Natural killer cell (primary cell): Measurements from ENCODE around the gene SELENOI. TPM values are rescaled to one million over a fixed set of nuclear protein-coding genes. Genes with fewer than 3 reads are reported as not detected.
"Not testable (repeated sequence)": the region's sequence is repeated elsewhere in the genome, so short reads cannot be mapped to it uniquely, and the experiment has no call there.

ENCODE experiments used
- ATAC-seq, 3 donors: fragments of 150-1000 bp in 2 of 3; fragments of 200-7000 bp in 1 of 3; cut with Tn5 transposase; 1 replicate in 1 of 3; 2 replicates in 2 of 3; pipeline ENCODE4 v1.10.0; 2021; ENCODE audit warnings: mild to moderate bottlenecking in 2 of 3, moderate library complexity in 2 of 3
- DNase-seq, 2 donors: peaks; one replicate each; pipeline versions ENCODE4 v3.0.0 to v3.0.0-alpha.2; 2013 to 2021; ENCODE audit warnings: mixed read lengths in 1 of 2
- H3K27ac ChIP-seq: one replicate; pipeline ENCODE4 v1.5.1; 2013; ENCODE audit warnings: mild to moderate bottlenecking, low read length
- H3K27me3 ChIP-seq: one replicate; pipeline ENCODE4 v1.6.1; 2013; ENCODE audit warnings: low read length; ENCODE audit not compliant: control insufficient read depth, insufficient read depth
- H3K36me3 ChIP-seq: one replicate; pipeline ENCODE4 v1.6.1; 2013; ENCODE audit warnings: low read length; ENCODE audit not compliant: control insufficient read depth, insufficient read depth
- H3K4me1 ChIP-seq: one replicate; pipeline ENCODE4 v1.6.1; 2013; ENCODE audit warnings: low read length; ENCODE audit not compliant: control insufficient read depth, insufficient read depth
- H3K4me3 ChIP-seq: one replicate; pipeline ENCODE4 v1.5.1; 2013; ENCODE audit warnings: low read length
- H3K9me3 ChIP-seq: one replicate; pipeline ENCODE4 v1.6.1; 2013; ENCODE audit warnings: low read length; ENCODE audit not compliant: control insufficient read depth, insufficient read depth
- H3K27ac Mint-ChIP-seq, 2 donors: one replicate each; pipeline ENCODE4 v1.8.0; 2022; ENCODE audit warnings: mild to moderate bottlenecking in 2 of 2, mixed read lengths in 2 of 2, moderate library complexity in 1 of 2
- H3K27me3 Mint-ChIP-seq, 2 donors: one replicate each; pipeline ENCODE4 v1.8.0; 2022; ENCODE audit warnings: low read depth in 2 of 2, mixed read lengths in 2 of 2
- H3K36me3 Mint-ChIP-seq: one replicate; pipeline ENCODE4 v1.8.0; 2022; ENCODE audit warnings: mixed read lengths
- H3K4me1 Mint-ChIP-seq, 2 donors: one replicate each; pipeline ENCODE4 v1.8.0; 2022; ENCODE audit warnings: mixed read lengths in 2 of 2
- H3K4me3 Mint-ChIP-seq: one replicate; pipeline ENCODE4 v1.8.0; 2022; ENCODE audit warnings: mild to moderate bottlenecking, moderate library complexity, mixed read lengths
- H3K9me3 Mint-ChIP-seq, 2 donors: one replicate each; pipeline ENCODE4 v1.8.0; 2022; ENCODE audit warnings: mixed read lengths in 2 of 2
- WGBS: methylation state at CpG from one replicate; pipeline ENCODE4 v1.1.7; 2013; ENCODE audit warnings: missing lambda C conversion rate; ENCODE audit not compliant: insufficient coverage; 5-methylcytosine and 5-hydroxymethylcytosine counted together
- intact Hi-C: fragments of 100-400 bp; cut with micrococcal nuclease; formaldehyde crosslinking; loops from one replicate; pipeline ENCODE4 v1.14.2; 2022
- total RNA-seq, 4 donors: library from RNA; stranded (reverse); fragments of 120-200 nt in 1 of 4; gene quantifications; one replicate each; pipeline versions ENCODE4 v1.2.3 to v1.2.4, GENCODE V29; 2013 to 2022
- TF ChIP-seq, protein P1 (sequence below): fragments of 200-600 bp; IDR thresholded peaks from one replicate; pipeline ENCODE4 v1.8.0; 2022; ENCODE audit warnings: antibody characterized with exemption

The SELENOI gene
- total RNA-seq, 3 donors from 2014 or later (not counting 1 experiment from before 2014, with no cell fraction given): 28.1 to 47.6 (median 36.4) TPM

DNA sequence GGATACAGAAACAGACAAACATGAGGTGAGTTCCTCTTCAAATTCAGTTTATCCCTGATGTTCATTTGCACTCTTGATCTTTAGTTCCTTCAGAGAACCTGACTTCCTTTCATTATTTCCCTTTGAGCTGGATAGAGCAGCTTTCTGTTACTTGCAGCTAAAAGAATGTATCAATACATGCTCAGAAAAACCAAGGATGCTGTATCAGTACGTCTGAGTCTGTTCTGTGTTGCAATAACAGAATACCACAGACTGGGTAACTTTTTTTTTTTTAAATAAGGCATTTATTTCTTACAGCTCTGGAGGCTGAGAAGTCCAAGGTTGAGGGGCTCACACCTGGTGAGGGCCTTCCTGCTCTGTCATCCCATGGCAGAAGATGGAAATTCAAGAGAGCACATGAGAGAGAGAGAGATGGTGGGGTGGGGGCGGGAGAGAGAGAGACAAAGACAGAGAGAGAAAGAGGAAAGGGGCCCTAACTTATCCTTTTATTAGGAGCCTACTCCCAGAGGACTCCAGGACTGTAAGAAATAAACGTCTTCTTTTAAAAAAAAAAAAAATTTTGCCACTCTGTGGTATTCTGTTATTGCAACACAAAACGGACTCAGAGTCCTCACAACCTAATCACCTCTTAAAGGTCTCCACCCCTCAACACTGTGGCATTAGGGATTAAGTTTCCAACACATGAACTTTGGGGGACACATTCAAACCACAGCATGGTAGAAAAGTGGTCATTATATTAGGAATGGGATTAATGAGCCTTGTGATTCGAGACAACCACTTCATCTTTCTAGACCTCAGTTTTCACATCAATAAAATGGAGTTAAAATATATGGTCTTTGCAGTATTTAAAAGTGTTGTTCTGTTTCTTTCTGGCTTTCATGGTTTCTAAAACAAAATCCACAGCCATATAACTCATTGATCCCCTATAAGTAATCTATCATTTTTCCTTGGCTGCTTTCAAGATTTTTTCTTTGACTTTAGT lies 18.4 kb upstream of the SELENOI start:
- intact Hi-C loops: no loop called here
- no peaks in the 10 kb centered on the region for H3K36me3 Mint-ChIP-seq
- WGBS: 54% methylated on average over 3 of the region's 5 CpGs

DNA sequence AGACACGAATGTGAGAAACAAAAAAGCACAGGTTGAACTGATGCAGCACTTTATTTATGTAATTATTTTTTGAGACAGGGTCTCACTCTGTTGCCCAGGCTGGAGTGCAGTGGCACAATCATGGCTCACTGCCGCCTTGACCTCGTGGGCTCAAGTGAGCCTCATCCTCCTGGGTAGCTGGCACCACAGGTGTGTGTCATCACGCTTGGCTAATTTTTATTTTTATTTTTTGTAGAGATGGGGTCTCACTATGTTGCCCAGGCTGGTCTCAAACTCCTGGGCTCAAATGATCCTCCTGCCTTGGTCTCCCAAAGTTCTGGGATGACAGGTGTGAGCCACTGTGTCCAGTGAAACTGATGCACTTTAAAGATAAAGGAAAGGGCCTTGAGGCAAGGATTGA lies 16.9 kb upstream of the SELENOI start:
- H3K36me3 ChIP-seq, H3K36me3 Mint-ChIP-seq, H3K27me3 Mint-ChIP-seq, intact Hi-C loops, H3K27ac Mint-ChIP-seq, ATAC-seq, H3K9me3 ChIP-seq, H3K27ac ChIP-seq, H3K4me1 ChIP-seq, H3K4me1 Mint-ChIP-seq, H3K4me3 Mint-ChIP-seq, H3K9me3 Mint-ChIP-seq, H3K4me3 ChIP-seq, DNase-seq, H3K27me3 ChIP-seq: not testable (repeated sequence)
- 90% methylated on average over 4 of the region's 4 CpGs for WGBS

More for the DNA sequence above, 18.4 kb upstream of the SELENOI start:
- Histone ChIP-seq H3K4me3 (no peak overlapping the region), H3K27me3 (no peaks in the 10 kb centered on the region), H3K27ac (no peak overlapping the region), H3K36me3 (no peaks in the 10 kb centered on the region), H3K9me3 (no peaks in the 10 kb centered on the region), H3K4me1 (no peaks in the 10 kb centered on the region)
- TF ChIP-seq, protein P1, sequence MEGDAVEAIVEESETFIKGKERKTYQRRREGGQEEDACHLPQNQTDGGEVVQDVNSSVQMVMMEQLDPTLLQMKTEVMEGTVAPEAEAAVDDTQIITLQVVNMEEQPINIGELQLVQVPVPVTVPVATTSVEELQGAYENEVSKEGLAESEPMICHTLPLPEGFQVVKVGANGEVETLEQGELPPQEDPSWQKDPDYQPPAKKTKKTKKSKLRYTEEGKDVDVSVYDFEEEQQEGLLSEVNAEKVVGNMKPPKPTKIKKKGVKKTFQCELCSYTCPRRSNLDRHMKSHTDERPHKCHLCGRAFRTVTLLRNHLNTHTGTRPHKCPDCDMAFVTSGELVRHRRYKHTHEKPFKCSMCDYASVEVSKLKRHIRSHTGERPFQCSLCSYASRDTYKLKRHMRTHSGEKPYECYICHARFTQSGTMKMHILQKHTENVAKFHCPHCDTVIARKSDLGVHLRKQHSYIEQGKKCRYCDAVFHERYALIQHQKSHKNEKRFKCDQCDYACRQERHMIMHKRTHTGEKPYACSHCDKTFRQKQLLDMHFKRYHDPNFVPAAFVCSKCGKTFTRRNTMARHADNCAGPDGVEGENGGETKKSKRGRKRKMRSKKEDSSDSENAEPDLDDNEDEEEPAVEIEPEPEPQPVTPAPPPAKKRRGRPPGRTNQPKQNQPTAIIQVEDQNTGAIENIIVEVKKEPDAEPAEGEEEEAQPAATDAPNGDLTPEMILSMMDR: no peak
- no peak for DNase-seq
- no peak for ATAC-seq
- Mint-ChIP-seq H3K4me3 (no peak overlapping the region), H3K4me1 (peaks cover 8 to 9% of the 10 kb centered on the region in 2 donors), H3K9me3 (no peaks in the 10 kb centered on the region), H3K27ac (no peak overlapping the region), H3K27me3 (peaks cover 0 to 3% of the 10 kb centered on the region in 2 donors)

DNA sequence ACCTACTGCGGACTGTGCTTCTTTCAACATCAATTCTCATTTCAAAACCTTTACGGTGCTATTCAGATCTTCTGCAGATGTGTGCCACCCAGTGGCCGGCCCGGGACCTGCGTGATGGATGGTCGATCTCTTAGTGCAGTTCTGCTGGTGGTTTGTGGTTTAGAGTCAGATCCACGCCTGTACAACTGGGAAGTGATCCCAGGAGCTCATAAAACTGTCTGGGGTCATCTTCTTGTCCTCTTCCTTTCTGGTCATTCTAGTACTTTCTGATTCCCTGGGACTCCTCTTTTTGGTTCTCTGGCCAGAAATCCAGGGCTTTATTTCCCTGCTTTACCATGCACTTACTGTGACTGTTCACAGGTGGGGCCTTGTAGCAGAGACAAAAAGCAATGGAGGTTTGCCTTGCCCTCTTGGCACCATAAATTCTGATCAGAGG lies 15.8 kb upstream of the SELENOI start:
- Histone ChIP-seq H3K36me3 (no peaks in the 10 kb centered on the region), H3K9me3 (no peaks in the 10 kb centered on the region), H3K4me3 (no peak overlapping the region), H3K27ac (no peak overlapping the region), H3K27me3 (no peaks in the 10 kb centered on the region), H3K4me1 (no peaks in the 10 kb centered on the region)
- 0% methylated on average over 7 of the region's 7 CpGs for WGBS
- Mint-ChIP-seq H3K27me3 (peaks cover 0 to 3% of the 10 kb centered on the region in 2 donors), H3K9me3 (no peaks in the 10 kb centered on the region), H3K4me1 (peaks cover 8 to 9% of the 10 kb centered on the region in 2 donors), H3K27ac (no peak overlapping the region), H3K36me3 (no peaks in the 10 kb centered on the region), H3K4me3 (no peak overlapping the region)
- intact Hi-C loops: loop anchor here (1.0 to 5.0 kb wide), 6 partner anchors 85 to 379 kb away; partner anchors contain the start of genes GAREM2, HADHA and HADHB
- ATAC-seq: peak; percentile 94 to 100 (median 99)
- DNase-seq: peak; percentile 75 to 85
- TF ChIP-seq, protein P1: peak; percentile 94

DNA sequence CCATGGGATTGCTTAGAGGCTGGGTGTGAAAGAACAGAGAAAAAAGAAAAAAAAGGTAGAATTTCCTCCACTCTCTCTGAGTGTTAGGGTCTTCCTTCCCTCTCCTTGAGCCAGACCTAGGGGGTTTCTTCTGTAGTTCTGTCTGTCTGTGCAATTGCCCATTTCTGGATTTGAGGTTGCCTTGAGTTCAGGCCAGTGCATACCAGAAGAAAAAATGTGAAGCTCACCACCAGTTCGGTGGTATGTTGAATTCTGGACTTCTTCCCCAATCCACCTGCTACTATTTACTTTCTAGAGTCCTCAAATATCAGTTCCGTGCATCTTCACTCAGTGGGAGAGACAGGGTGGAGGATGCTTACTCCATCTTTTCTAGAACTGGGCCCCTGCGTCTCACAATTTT lies 15.3 kb upstream of the SELENOI start:
- no peak overlapping the region for H3K27ac Mint-ChIP-seq
- WGBS: 100% methylated on average over 1 of the region's 3 CpGs

DNA sequence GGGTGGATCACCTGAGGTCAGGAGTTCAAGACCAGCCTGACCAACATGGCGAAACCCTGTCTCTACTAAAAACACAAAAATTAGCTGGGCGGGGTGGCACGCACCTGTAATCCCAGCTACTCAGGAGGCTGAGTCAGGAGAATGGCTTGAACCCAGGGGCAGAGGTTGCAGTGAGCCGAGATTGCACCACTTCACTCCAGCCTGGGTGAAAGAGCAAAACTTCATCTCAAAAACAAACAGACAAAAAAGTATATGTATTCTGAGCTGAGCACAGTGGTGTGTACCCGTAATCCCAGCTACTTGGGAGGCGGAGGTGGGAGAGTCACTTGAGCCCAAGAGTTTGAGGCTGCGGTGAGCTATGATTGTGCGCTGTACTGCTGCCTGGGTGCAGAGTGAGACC lies 14.6 kb upstream of the SELENOI start:
- not testable (repeated sequence) for H3K4me3 ChIP-seq, H3K4me1 Mint-ChIP-seq, ATAC-seq, H3K9me3 ChIP-seq, DNase-seq, H3K36me3 ChIP-seq, H3K4me1 ChIP-seq, H3K4me3 Mint-ChIP-seq, H3K27ac ChIP-seq, H3K27me3 ChIP-seq, H3K27me3 Mint-ChIP-seq, H3K27ac Mint-ChIP-seq, H3K9me3 Mint-ChIP-seq, H3K36me3 Mint-ChIP-seq
- intact Hi-C loops: loop anchor here (2.0 to 5.0 kb wide), 5 partner anchors 87 to 341 kb away; partner anchors contain the start of genes GAREM2, HADHA and HADHB
- WGBS: 93% methylated on average over 7 of the region's 8 CpGs

More for the DNA sequence above, 15.3 kb upstream of the SELENOI start:
- Histone ChIP-seq H3K4me3 (no peak overlapping the region), H3K36me3 (no peaks in the 10 kb centered on the region), H3K27ac (no peak overlapping the region), H3K4me1 (no peaks in the 10 kb centered on the region), H3K27me3 (no peaks in the 10 kb centered on the region), H3K9me3 (no peaks in the 10 kb centered on the region)
- Mint-ChIP-seq H3K4me1 (peaks cover 8 to 9% of the 10 kb centered on the region in 2 donors), H3K4me3 (no peak overlapping the region), H3K9me3 (no peaks in the 10 kb centered on the region), H3K36me3 (no peaks in the 10 kb centered on the region), H3K27me3 (peaks cover 0 to 3% of the 10 kb centered on the region in 2 donors)
- intact Hi-C loops: loop anchor here (1.0 to 5.0 kb wide), 6 partner anchors 86 to 379 kb away; partner anchors contain the start of genes GAREM2, HADHA and HADHB
- DNase-seq (no peak), ATAC-seq (no peak)
- TF ChIP-seq, protein P1: no peak
